ENCODE results near the gene SLC41A3.
"Not testable (repeated sequence)": the region's sequence is repeated elsewhere in the genome, so short reads cannot be mapped to it uniquely, and the experiment has no call there.

Gene SLC41A3

GRCh38 chr3:126105691-126106187 is 21.8 kb upstream of the SLC41A3 start:
- DNase-seq, result no peak

- DNase-seq, result no peak
These were observed 21.1 kb upstream of the SLC41A3 start for GRCh38 chr3:126104742-126105605.

GRCh38 chr3:126104028-126104635 is 20.2 kb upstream of the SLC41A3 start:
- no peak for DNase-seq

GRCh38 chr3:126103121-126104027 is 19.4 kb upstream of the SLC41A3 start:
- no peak for DNase-seq

GRCh38 chr3:126102530-126102951 is 18.6 kb upstream of the SLC41A3 start:
- DNase-seq, result no peak

GRCh38 chr3:126102011-126102410 is 18.1 kb upstream of the SLC41A3 start:
- DNase-seq, result no peak

- no peak for DNase-seq
These were observed 17.6 kb upstream of the SLC41A3 start for GRCh38 chr3:126101521-126101982.

GRCh38 chr3:126100634-126101301 is 16.8 kb upstream of the SLC41A3 start:
- DNase-seq, result no peak

GRCh38 chr3:126100269-126100633 is 16.3 kb upstream of the SLC41A3 start:
- no peak for DNase-seq

GRCh38 chr3:126098391-126098858 is 14.5 kb upstream of the SLC41A3 start:
- no peak for DNase-seq

GRCh38 chr3:126097801-126098200 is 13.9 kb upstream of the SLC41A3 start:
- DNase-seq, result no peak

- not testable (repeated sequence) for DNase-seq
These were observed 12.3 kb upstream of the SLC41A3 start for GRCh38 chr3:126096274-126096673.

- DNase-seq, result not testable (repeated sequence)
These were observed 8.2 kb upstream of the SLC41A3 start for GRCh38 chr3:126092128-126092527.

- no peak for DNase-seq
These were observed 3.7 kb upstream of the SLC41A3 start for GRCh38 chr3:126087552-126088175.

- DNase-seq, result no peak
These were observed 1.9 kb upstream of the SLC41A3 start for GRCh38 chr3:126085841-126086240.

- DNase-seq, result no peak
These were observed 1.4 kb upstream of the SLC41A3 start for GRCh38 chr3:126085276-126085675.

- DNase-seq, result peak; percentile 55
These were observed 850 bp upstream of the SLC41A3 start for GRCh38 chr3:126084768-126085180.

GRCh38 chr3:126083511-126083912 is 412 bp downstream of the SLC41A3 start:
- DNase-seq, result peak; percentile 60

- DNase-seq, result peak; percentile 46
These were observed 832 bp downstream of the SLC41A3 start for GRCh38 chr3:126083138-126083445.

GRCh38 chr3:126082362-126083137 is 1.4 kb downstream of the SLC41A3 start:
- no peak for DNase-seq

All from hematopoietic multipotent progenitor cell treated with erythropoietin and hydrocortisone succinate and interleukin-3 and kit ligand, for 8 days (in vitro differentiated cells).